GM23338 (cell line): ENCODE data around the gene MEN1. TPM values are rescaled to one million over a fixed set of nuclear protein-coding genes. Genes with fewer than 3 reads are reported as not detected.

ENCODE experiments used
- ATAC-seq: fragments of 200-7000 bp; cut with Tn5 transposase; 3 replicates; pipeline ENCODE4 v1.9.1; 2020
- DNase-seq: peaks from one replicate; pipeline ENCODE4 v3.0.0-alpha.2; 2015; ENCODE audit warnings: low spot score
- H2AFZ ChIP-seq: fragments of 200-600 bp; sonication (generic); 2 replicates; pipeline ENCODE4 v1.8.0; 2016; ENCODE audit warnings: antibody characterized with exemption, mild to moderate bottlenecking, moderate library complexity
- H3F3A ChIP-seq: fragments of 200-600 bp; sonication (generic); replicated peaks from 2 replicates; pipeline ENCODE4 v1.8.0; 2017; ENCODE audit warnings: antibody characterized with exemption, mixed run types, low read depth
- H3K27ac ChIP-seq: fragments of 200-600 bp; sonication (generic); 2 replicates; pipeline ENCODE4 v1.6.1; 2016; ENCODE audit warnings: low read depth
- H3K27me3 ChIP-seq: fragments of 200-600 bp; sonication (generic); 2 replicates; pipeline ENCODE4 v1.8.0; 2016; ENCODE audit warnings: mild to moderate bottlenecking, mixed run types, moderate library complexity; ENCODE audit not compliant: insufficient read depth
- H3K36me3 ChIP-seq: fragments of 200-600 bp; sonication (generic); 2 replicates; pipeline ENCODE4 v1.8.0; 2016; ENCODE audit warnings: mild to moderate bottlenecking; ENCODE audit not compliant: insufficient read depth
- H3K4me1 ChIP-seq: fragments of 200-600 bp; sonication (generic); 2 replicates; pipeline ENCODE4 v1.8.0; 2016; ENCODE audit warnings: mild to moderate bottlenecking, moderate library complexity; ENCODE audit not compliant: insufficient read depth
- H3K4me2 ChIP-seq: fragments of 200-600 bp; sonication (generic); 2 replicates; pipeline ENCODE4 v1.7.1; 2017; ENCODE audit warnings: mixed run types
- H3K4me3 ChIP-seq: fragments of 200-600 bp; sonication (generic); 2 replicates; pipeline ENCODE4 v1.6.1; 2016; ENCODE audit warnings: mixed run types
- H3K79me2 ChIP-seq: fragments of 200-600 bp; sonication (generic); replicated peaks from 2 replicates; pipeline ENCODE4 v1.8.0; 2017; ENCODE audit warnings: mild to moderate bottlenecking; ENCODE audit not compliant: insufficient read depth
- H3K9me2 ChIP-seq: fragments of 200-600 bp; sonication (generic); 2 replicates; pipeline ENCODE4 v1.8.0; 2017; ENCODE audit not compliant: insufficient read depth
- H4K20me1 ChIP-seq: fragments of 200-600 bp; sonication (generic); replicated peaks from 2 replicates; pipeline ENCODE4 v1.8.0; 2017; ENCODE audit warnings: mild to moderate bottlenecking; ENCODE audit not compliant: insufficient read depth
- H3K27ac Mint-ChIP-seq: 2 replicates; pipeline ENCODE4 v1.8.0; 2020; ENCODE audit warnings: inconsistent platforms, mild to moderate bottlenecking, moderate library complexity, mixed read lengths
- H3K27me3 Mint-ChIP-seq: 3 replicates; pipeline ENCODE4 v1.8.0; 2022; ENCODE audit warnings: low read depth, mild to moderate bottlenecking, moderate library complexity, mixed read lengths, inconsistent platforms; ENCODE audit not compliant: insufficient read depth, poor library complexity
- H3K36me3 Mint-ChIP-seq: 3 replicates; pipeline ENCODE4 v1.8.0; 2021; ENCODE audit warnings: low read depth, mild to moderate bottlenecking, inconsistent platforms, moderate library complexity, mixed read lengths
- H3K4me1 Mint-ChIP-seq: 3 replicates; pipeline ENCODE4 v1.8.0; 2020; ENCODE audit warnings: mild to moderate bottlenecking, inconsistent platforms, mixed read lengths
- H3K4me3 Mint-ChIP-seq: 3 replicates; pipeline ENCODE4 v1.8.0; 2021; ENCODE audit warnings: moderate library complexity, mild to moderate bottlenecking, inconsistent platforms, mixed read lengths
- H3K9me3 Mint-ChIP-seq: 3 replicates; pipeline ENCODE4 v1.8.0; 2020; ENCODE audit warnings: moderate library complexity, mild to moderate bottlenecking, inconsistent platforms, mixed read lengths
- NANOG ChIP-seq: IDR thresholded peaks from 2 replicates; pipeline ENCODE4 v1.6.1; 2016; ENCODE audit warnings: antibody characterized with exemption, borderline replicate concordance
- POLR2AphosphoS5 ChIP-seq: IDR thresholded peaks from 2 replicates; pipeline ENCODE4 v1.6.1; 2016; ENCODE audit warnings: antibody characterized with exemption, low read depth
- ZNF114 ChIP-seq: fragments of 250-450 bp; sonication (Bioruptor Pico); IDR thresholded peaks from 2 replicates; pipeline ENCODE4 v1.5.0; 2020; ENCODE audit warnings: mild to moderate bottlenecking, moderate library complexity
- ZNF462 ChIP-seq: fragments of 250-450 bp; sonication (Bioruptor Pico); IDR thresholded peaks from 2 replicates; pipeline ENCODE4 v1.5.0; 2020; ENCODE audit warnings: mild to moderate bottlenecking, moderate library complexity
- polyA plus RNA-seq: library from polyadenylated mRNA; unstranded; fragments of >200 nt; fragmentation: Nextera tagmentation; extraction: Ambion mirVana; gene quantifications from 2 replicates; pipeline ENCODE4 v1.2.1, GENCODE V29; 2016
- total RNA-seq: library from RNA; depleted of rRNA; stranded (reverse); fragments of >200 nt; shearing (Covaris generic); gene quantifications from 2 replicates; pipeline ENCODE4 v1.2.3, GENCODE V29; 2014
- TF ChIP-seq, protein P1 (sequence below), 2 experiments: fragments of 200-600 bp in 1 of 2; sonication (generic) in 1 of 2; conservative IDR thresholded peaks; 2 replicates each; pipeline versions ENCODE4 v1.5.1 to v1.6.1; 2016 to 2017; ENCODE audit warnings: antibody characterized with exemption in 2 of 2, low read depth in 2 of 2, mild to moderate bottlenecking in 2 of 2, moderate library complexity in 1 of 2
- TF ChIP-seq, protein P2 (sequence below): IDR thresholded peaks from one replicate; pipeline ENCODE4 v1.6.1; 2018; ENCODE audit warnings: antibody characterized with exemption; ENCODE audit not compliant: unreplicated experiment

Gene MEN1
- total and polyA plus RNA-seq, 2 experiments from 2014 or later: 31.6 to 45.2 TPM

DNA sequence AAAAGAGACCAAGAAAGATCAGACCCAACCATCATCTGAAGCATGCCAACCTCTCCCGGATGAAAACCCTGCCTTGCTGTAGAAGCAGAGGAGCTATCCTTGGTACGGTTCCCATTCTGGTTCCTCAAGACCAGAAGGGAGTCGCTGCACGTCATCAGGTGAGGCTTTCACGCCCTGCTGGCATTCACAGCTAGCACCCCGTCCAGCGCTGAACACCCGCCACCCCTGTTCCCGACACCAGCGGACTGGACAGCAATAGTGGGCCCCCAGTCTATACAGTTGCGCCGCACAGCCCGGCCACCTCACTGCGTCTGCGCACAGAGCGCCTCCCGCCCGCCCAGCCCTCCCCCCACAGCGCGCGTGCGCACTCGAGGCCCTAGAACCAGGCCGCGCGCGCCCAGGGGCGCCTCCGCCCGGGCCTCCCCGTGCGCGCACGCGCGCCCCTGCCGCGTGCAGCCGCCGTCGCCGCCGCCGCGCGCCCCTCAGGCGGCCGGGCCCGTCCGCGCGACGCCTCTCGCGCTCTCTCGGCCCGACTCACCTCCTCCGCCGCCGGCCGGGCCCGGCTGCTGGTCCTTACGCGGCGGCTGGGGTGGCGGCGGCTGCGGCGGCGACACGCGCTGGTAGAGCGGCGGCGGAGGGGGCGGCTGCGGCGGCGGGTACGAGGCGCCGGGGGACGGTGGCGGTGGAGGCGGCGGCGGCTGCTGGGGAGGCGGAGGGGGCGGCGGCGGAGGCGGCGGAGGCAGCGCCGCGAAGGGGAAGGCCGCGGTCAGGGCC lies 32.7 kb downstream of the MEN1 start:
- peaks cover 39% of the 10 kb centered on the region for H3K4me1 Mint-ChIP-seq
- peaks cover 46% of the 10 kb centered on the region for H4K20me1 ChIP-seq

DNA sequence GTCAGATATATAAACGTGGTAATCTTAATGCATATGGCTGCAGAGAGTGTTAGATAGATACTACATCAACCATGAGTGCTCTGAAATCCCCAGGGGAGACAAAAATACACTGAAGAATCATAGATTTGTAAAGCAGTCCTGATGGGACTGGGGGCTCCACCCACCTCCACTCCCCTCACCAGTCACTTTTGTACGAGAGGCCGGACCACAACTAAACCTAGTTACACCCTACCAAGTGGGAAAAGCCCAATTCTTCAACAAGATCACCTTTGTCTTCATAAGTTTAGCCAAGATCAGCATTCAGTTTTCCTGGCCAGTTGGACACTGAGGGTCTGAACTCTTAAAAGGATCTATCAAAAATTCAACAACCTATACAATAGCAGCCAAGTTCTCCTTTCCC lies 33.5 kb downstream of the MEN1 start:
- Mint-ChIP-seq H3K4me1 (peaks cover 35% of the 10 kb centered on the region), H3K27ac (peak overlapping the region; percentile 97), H3K4me3 (peak overlapping the region; percentile 94), H3K36me3 (peaks cover 57% of the 10 kb centered on the region), H3K9me3 (no peaks in the 10 kb centered on the region; the same call in 2 of the 3 replicates), H3K27me3 (peaks cover 18% of the 10 kb centered on the region)
- peak overlapping the region; percentile 60 for H3K27ac ChIP-seq
- H4K20me1 ChIP-seq: peaks cover 54% of the 10 kb centered on the region
- H3K9me2 ChIP-seq: no peaks in the 10 kb centered on the region
- H3K4me2 ChIP-seq: peak overlapping the region; percentile 100
- no peaks in the 10 kb centered on the region for H3K27me3 ChIP-seq
- no peak overlapping the region for H2AFZ ChIP-seq
- peaks cover 10% of the 10 kb centered on the region for H3K4me1 ChIP-seq
- ATAC-seq (no peak), DNase-seq (no peak)
- peaks cover 53% of the 10 kb centered on the region for H3K36me3 ChIP-seq
- peaks cover 65% of the 10 kb centered on the region for H3K79me2 ChIP-seq
- H3F3A ChIP-seq: peaks cover 56% of the 10 kb centered on the region
- H3K4me3 ChIP-seq: peak overlapping the region; percentile 94
- TF ChIP-seq POLR2AphosphoS5 (no peak), ZNF462 (CRISPR knock-in tag) (no peak), ZNF114 (CRISPR knock-in tag) (no peak)
- TF ChIP-seq, protein P1, sequence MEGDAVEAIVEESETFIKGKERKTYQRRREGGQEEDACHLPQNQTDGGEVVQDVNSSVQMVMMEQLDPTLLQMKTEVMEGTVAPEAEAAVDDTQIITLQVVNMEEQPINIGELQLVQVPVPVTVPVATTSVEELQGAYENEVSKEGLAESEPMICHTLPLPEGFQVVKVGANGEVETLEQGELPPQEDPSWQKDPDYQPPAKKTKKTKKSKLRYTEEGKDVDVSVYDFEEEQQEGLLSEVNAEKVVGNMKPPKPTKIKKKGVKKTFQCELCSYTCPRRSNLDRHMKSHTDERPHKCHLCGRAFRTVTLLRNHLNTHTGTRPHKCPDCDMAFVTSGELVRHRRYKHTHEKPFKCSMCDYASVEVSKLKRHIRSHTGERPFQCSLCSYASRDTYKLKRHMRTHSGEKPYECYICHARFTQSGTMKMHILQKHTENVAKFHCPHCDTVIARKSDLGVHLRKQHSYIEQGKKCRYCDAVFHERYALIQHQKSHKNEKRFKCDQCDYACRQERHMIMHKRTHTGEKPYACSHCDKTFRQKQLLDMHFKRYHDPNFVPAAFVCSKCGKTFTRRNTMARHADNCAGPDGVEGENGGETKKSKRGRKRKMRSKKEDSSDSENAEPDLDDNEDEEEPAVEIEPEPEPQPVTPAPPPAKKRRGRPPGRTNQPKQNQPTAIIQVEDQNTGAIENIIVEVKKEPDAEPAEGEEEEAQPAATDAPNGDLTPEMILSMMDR (conservative IDR thresholded peaks at IDR 0.05; ENCODE audit: low read depth in 2 of 2): no peak

More for the DNA sequence above, 32.7 kb downstream of the MEN1 start:
- Histone ChIP-seq H3K4me3 (peak overlapping the region; percentile 94), H3F3A (peaks cover 49% of the 10 kb centered on the region), H3K79me2 (peaks cover 57% of the 10 kb centered on the region), H3K27ac (peak overlapping the region; percentile 60), H3K36me3 (peaks cover 46% of the 10 kb centered on the region), H3K4me2 (peak overlapping the region; percentile 100), H2AFZ (no peak overlapping the region), H3K4me1 (peaks cover 12% of the 10 kb centered on the region), H3K9me2 (no peaks in the 10 kb centered on the region), H3K27me3 (no peaks in the 10 kb centered on the region)
- Mint-ChIP-seq H3K36me3 (peaks cover 49% of the 10 kb centered on the region), H3K4me3 (peak overlapping the region; percentile 94), H3K9me3 (no peaks in the 10 kb centered on the region; the same call in 2 of the 3 replicates), H3K27ac (peak overlapping the region; percentile 97), H3K27me3 (peaks cover 18% of the 10 kb centered on the region)
- peak; percentile 3 for ATAC-seq
- peak; percentile 80 for DNase-seq
- TF ChIP-seq, protein P2, sequence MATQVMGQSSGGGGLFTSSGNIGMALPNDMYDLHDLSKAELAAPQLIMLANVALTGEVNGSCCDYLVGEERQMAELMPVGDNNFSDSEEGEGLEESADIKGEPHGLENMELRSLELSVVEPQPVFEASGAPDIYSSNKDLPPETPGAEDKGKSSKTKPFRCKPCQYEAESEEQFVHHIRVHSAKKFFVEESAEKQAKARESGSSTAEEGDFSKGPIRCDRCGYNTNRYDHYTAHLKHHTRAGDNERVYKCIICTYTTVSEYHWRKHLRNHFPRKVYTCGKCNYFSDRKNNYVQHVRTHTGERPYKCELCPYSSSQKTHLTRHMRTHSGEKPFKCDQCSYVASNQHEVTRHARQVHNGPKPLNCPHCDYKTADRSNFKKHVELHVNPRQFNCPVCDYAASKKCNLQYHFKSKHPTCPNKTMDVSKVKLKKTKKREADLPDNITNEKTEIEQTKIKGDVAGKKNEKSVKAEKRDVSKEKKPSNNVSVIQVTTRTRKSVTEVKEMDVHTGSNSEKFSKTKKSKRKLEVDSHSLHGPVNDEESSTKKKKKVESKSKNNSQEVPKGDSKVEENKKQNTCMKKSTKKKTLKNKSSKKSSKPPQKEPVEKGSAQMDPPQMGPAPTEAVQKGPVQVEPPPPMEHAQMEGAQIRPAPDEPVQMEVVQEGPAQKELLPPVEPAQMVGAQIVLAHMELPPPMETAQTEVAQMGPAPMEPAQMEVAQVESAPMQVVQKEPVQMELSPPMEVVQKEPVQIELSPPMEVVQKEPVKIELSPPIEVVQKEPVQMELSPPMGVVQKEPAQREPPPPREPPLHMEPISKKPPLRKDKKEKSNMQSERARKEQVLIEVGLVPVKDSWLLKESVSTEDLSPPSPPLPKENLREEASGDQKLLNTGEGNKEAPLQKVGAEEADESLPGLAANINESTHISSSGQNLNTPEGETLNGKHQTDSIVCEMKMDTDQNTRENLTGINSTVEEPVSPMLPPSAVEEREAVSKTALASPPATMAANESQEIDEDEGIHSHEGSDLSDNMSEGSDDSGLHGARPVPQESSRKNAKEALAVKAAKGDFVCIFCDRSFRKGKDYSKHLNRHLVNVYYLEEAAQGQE: peak; percentile 61
- no peak for TF ChIP-seq NANOG
